Prostate gland (tissue), 2 donors: ENCODE measurements around the gene GNG2. TPM values are rescaled to one million over a fixed set of nuclear protein-coding genes. Genes with fewer than 3 reads are reported as not detected.

Source experiments
- DNase-seq: peaks from one replicate; pipeline ENCODE4 v3.0.0-alpha.2; 2019; ENCODE audit warnings: low spot score
- H3K27ac ChIP-seq, 2 donors: fragments of 200-600 bp; sonication (generic); 2 replicates each; pipeline ENCODE4 v1.5.1; 2017 to 2019
- H3K27me3 ChIP-seq: fragments of 200-600 bp; sonication (generic); replicated peaks from 2 replicates; pipeline ENCODE4 v1.5.1; 2019; ENCODE audit not compliant: insufficient read depth
- H3K36me3 ChIP-seq, 2 donors: fragments of 200-600 bp; sonication (generic); 1 replicate in 1 of 2; 2 replicates in 1 of 2; pipeline versions ENCODE4 v1.5.1 to v1.8.1; 2017 to 2019
- H3K4me1 ChIP-seq: fragments of 200-600 bp; sonication (generic); replicated peaks from 2 replicates; pipeline ENCODE4 v1.5.1; 2019
- H3K4me3 ChIP-seq, 2 donors: fragments of 200-600 bp; sonication (generic); 2 replicates each; pipeline ENCODE4 v1.5.1; 2017 to 2019
- H3K9me3 ChIP-seq: fragments of 200-600 bp; sonication (generic); 2 replicates; pipeline ENCODE4 v1.5.1; 2017
- CTCF ChIP-seq, 4 experiments: fragments of 200-600 bp in 2 of 4; fragments of 450-650 bp in 2 of 4; sonication (generic) in 2 of 4; IDR thresholded peaks; 1 replicate in 3 of 4; 2 replicates in 1 of 4; pipeline ENCODE4 v1.5.1; 2016 to 2019; ENCODE audit warnings: antibody characterized with exemption in 4 of 4, mild to moderate bottlenecking in 2 of 4, moderate library complexity in 2 of 4
- POLR2A ChIP-seq: fragments of 450-650 bp; IDR thresholded peaks from one replicate; pipeline ENCODE4 v1.6.1; 2016; ENCODE audit warnings: antibody characterized with exemption, mild to moderate bottlenecking
- POLR2AphosphoS5 ChIP-seq: sonication (generic); formaldehyde crosslinking; IDR thresholded peaks from one replicate; pipeline ENCODE4 v1.6.1; 2017; ENCODE audit warnings: antibody characterized with exemption
- WGBS: methylation state at CpG from one replicate; pipeline ENCODE4 v1.1.5; 2018; 5-methylcytosine and 5-hydroxymethylcytosine counted together
- intact Hi-C: fragments of 100-400 bp; cut with DNase I; formaldehyde crosslinking; loops from one replicate; pipeline ENCODE4 v1.14.2; 2022
- total RNA-seq, 2 donors: library from RNA; depleted of rRNA; stranded (reverse); fragments of >200 nt; gene quantifications; one replicate each; pipeline ENCODE4 v1.1.0, GENCODE V29; 2016

Gene GNG2
- total RNA-seq, 2 donors from 2014 or later = 2.7 to 120 TPM

GRCh38 chr14:51821822-51822221 is 38.6 kb upstream of the GNG2 start:
- no peaks in the 10 kb centered on the region for H3K27me3 ChIP-seq
- H3K9me3 ChIP-seq = no peaks in the 10 kb centered on the region
- no peaks in the 10 kb centered on the region for H3K4me1 ChIP-seq
- H3K27ac ChIP-seq = no peak overlapping the region
- H3K36me3 ChIP-seq = no peaks in the 10 kb centered on the region
- no peak for TF ChIP-seq POLR2A
- TF ChIP-seq CTCF (IDR thresholded peaks at IDR 0.05) = no peak
- TF ChIP-seq POLR2AphosphoS5 = no peak
- intact Hi-C loops = no loop called here
- DNase-seq = no peak
- no peak overlapping the region for H3K4me3 ChIP-seq

- Histone ChIP-seq H3K9me3 (no peaks in the 10 kb centered on the region), H3K27ac (no peak overlapping the region), H3K27me3 (no peaks in the 10 kb centered on the region), H3K36me3 (no peaks in the 10 kb centered on the region), H3K4me3 (no peak overlapping the region), H3K4me1 (no peaks in the 10 kb centered on the region)
- no peak for DNase-seq
- intact Hi-C loops = no loop called here
- WGBS = 50% methylated on average over 2 of the region's 2 CpGs
- TF ChIP-seq CTCF (IDR thresholded peaks at IDR 0.05) = no peak
- TF ChIP-seq POLR2A = no peak
- TF ChIP-seq POLR2AphosphoS5 = no peak
Observed at GRCh38 chr14:51822499-51822898, 37.9 kb upstream of the GNG2 start.

GRCh38 chr14:51823706-51824105 is 36.7 kb upstream of the GNG2 start:
- Histone ChIP-seq H3K27me3 (no peaks in the 10 kb centered on the region), H3K9me3 (no peaks in the 10 kb centered on the region), H3K27ac (no peak overlapping the region), H3K4me1 (no peaks in the 10 kb centered on the region), H3K4me3 (no peak overlapping the region), H3K36me3 (no peaks in the 10 kb centered on the region)
- DNase-seq = no peak
- TF ChIP-seq POLR2AphosphoS5 = no peak
- intact Hi-C loops = no loop called here
- WGBS = 44% methylated on average over 6 of the region's 6 CpGs

GRCh38 chr14:51824191-51824590 is 36.2 kb upstream of the GNG2 start:
- intact Hi-C loops = no loop called here
- DNase-seq = no peak
- no peak overlapping the region for H3K27ac ChIP-seq
- TF ChIP-seq POLR2A = no peak
- no peak for TF ChIP-seq POLR2AphosphoS5
- no peak for TF ChIP-seq CTCF (IDR thresholded peaks at IDR 0.05)
- H3K27me3 ChIP-seq = no peaks in the 10 kb centered on the region
- no peak overlapping the region for H3K4me3 ChIP-seq
- H3K4me1 ChIP-seq = no peaks in the 10 kb centered on the region
- H3K36me3 ChIP-seq = no peaks in the 10 kb centered on the region
- WGBS = 90% methylated on average over 3 of the region's 3 CpGs
- H3K9me3 ChIP-seq = no peaks in the 10 kb centered on the region

- H3K27me3 ChIP-seq = no peaks in the 10 kb centered on the region
- TF ChIP-seq CTCF (IDR thresholded peaks at IDR 0.05) (no peak), POLR2A (no peak), POLR2AphosphoS5 (no peak)
- H3K4me3 ChIP-seq = no peak overlapping the region
- H3K4me1 ChIP-seq = no peaks in the 10 kb centered on the region
- intact Hi-C loops = no loop called here
- 100% methylated on average over 1 of the region's 1 CpG for WGBS
- DNase-seq = no peak
- no peaks in the 10 kb centered on the region for H3K9me3 ChIP-seq
- H3K36me3 ChIP-seq = no peaks in the 10 kb centered on the region
- H3K27ac ChIP-seq = no peak overlapping the region
Observed at GRCh38 chr14:51825926-51826325, 34.5 kb upstream of the GNG2 start.
